ENCODE data around the gene GPATCH1. TPM values are rescaled to one million over a fixed set of nuclear protein-coding genes. Genes with fewer than 3 reads are reported as not detected.

The GPATCH1 gene
- total and polyA plus RNA-seq, 4 donors = 2.5 to 5.2 (median 3.6) TPM

GRCh38 chr19:33063356-33063752 lies 17.6 kb upstream of the GPATCH1 start:
- no peaks in the 10 kb centered on the region for H3K36me3 ChIP-seq (ENCODE audit: control insufficient read depth in 4 of 4, insufficient read depth in 3 of 4, low read depth in 1 of 4, low read length in 3 of 4)
- H3K27me3 ChIP-seq (ENCODE audit: control insufficient read depth in 4 of 4, insufficient read depth in 4 of 4, low read length in 3 of 4) = no peaks in the 10 kb centered on the region
- H3K9me3 ChIP-seq (ENCODE audit: control insufficient read depth in 4 of 4, low read length in 3 of 4) = no peaks in the 10 kb centered on the region
- H3K4me3 ChIP-seq (ENCODE audit: low read depth in 1 of 3, low read length in 3 of 3) = peak overlapping the region in 2 of 3 donors; percentile 85 to 91
- H3K27ac ChIP-seq (ENCODE audit: low read depth in 1 of 2, low read length in 2 of 2) = peak overlapping the region in 1 of 2 donors; percentile 9
- H3K9ac ChIP-seq (ENCODE audit: low read depth in 1 of 2, low read length in 2 of 2) = no peak overlapping the region
- no peak for TF ChIP-seq ATF3 (IDR thresholded peaks at IDR 0.05)
- no peak for TF ChIP-seq ZBTB33 (IDR thresholded peaks at IDR 0.05)
- WGBS = 8% methylated on average over 7 of the region's 7 CpGs
- no peak for DNase-seq (ENCODE audit: low spot score)
- peaks cover 0 to 19% (median 5%) of the 10 kb centered on the region in 4 donors for H3K4me1 ChIP-seq (ENCODE audit: control insufficient read depth in 4 of 4, insufficient read depth in 4 of 4, low read length in 3 of 4)

- DNase-seq (ENCODE audit: low spot score) = no peak
- H3K36me3 ChIP-seq (ENCODE audit: control insufficient read depth in 4 of 4, insufficient read depth in 3 of 4, low read depth in 1 of 4, low read length in 3 of 4) = no peaks in the 10 kb centered on the region
- TF ChIP-seq ATF3 (IDR thresholded peaks at IDR 0.05) (no peak), HNF4A (conservative IDR thresholded peaks at IDR 0.05) (peak in 1 of 2 donors; percentile 7)
- H3K4me1 ChIP-seq (ENCODE audit: control insufficient read depth in 4 of 4, insufficient read depth in 4 of 4, low read length in 3 of 4) = peaks cover 0 to 19% (median 5%) of the 10 kb centered on the region in 4 donors
- peak overlapping the region; percentile 57 to 91 (median 85) for H3K4me3 ChIP-seq (ENCODE audit: low read depth in 1 of 3, low read length in 3 of 3)
- no peaks in the 10 kb centered on the region for H3K27me3 ChIP-seq (ENCODE audit: control insufficient read depth in 4 of 4, insufficient read depth in 4 of 4, low read length in 3 of 4)
- H3K27ac ChIP-seq (ENCODE audit: low read depth in 1 of 2, low read length in 2 of 2) = peak overlapping the region; percentile 77 to 82
- WGBS = 4% methylated on average over 56 of the region's 56 CpGs
- H3K9ac ChIP-seq (ENCODE audit: low read depth in 1 of 2, low read length in 2 of 2) = peak overlapping the region in 1 of 2 donors; percentile 42
- H3K9me3 ChIP-seq (ENCODE audit: control insufficient read depth in 4 of 4, low read length in 3 of 4) = no peaks in the 10 kb centered on the region
Observed at GRCh38 chr19:33063753-33064457, 17.1 kb upstream of the GPATCH1 start.

GRCh38 chr19:33064458-33064791 lies 16.6 kb upstream of the GPATCH1 start:
- Histone ChIP-seq H3K27me3 (ENCODE audit: control insufficient read depth in 4 of 4, insufficient read depth in 4 of 4, low read length in 3 of 4) (no peaks in the 10 kb centered on the region), H3K9me3 (ENCODE audit: control insufficient read depth in 4 of 4, low read length in 3 of 4) (no peaks in the 10 kb centered on the region), H3K9ac (ENCODE audit: low read depth in 1 of 2, low read length in 2 of 2) (no peak overlapping the region), H3K27ac (ENCODE audit: low read depth in 1 of 2, low read length in 2 of 2) (peak overlapping the region; percentile 77 to 82), H3K4me3 (ENCODE audit: low read depth in 1 of 3, low read length in 3 of 3) (peak overlapping the region; percentile 57 to 91 (median 85)), H3K4me1 (ENCODE audit: control insufficient read depth in 4 of 4, insufficient read depth in 4 of 4, low read length in 3 of 4) (peaks cover 0 to 19% (median 5%) of the 10 kb centered on the region in 4 donors), H3K36me3 (ENCODE audit: control insufficient read depth in 4 of 4, insufficient read depth in 3 of 4, low read depth in 1 of 4, low read length in 3 of 4) (no peaks in the 10 kb centered on the region)
- peak; percentile 55 for DNase-seq (ENCODE audit: low spot score)
- WGBS = under 1% methylated on average over 35 of the region's 35 CpGs
- TF ChIP-seq REST (IDR thresholded peaks at IDR 0.05) = no peak
- no peak for TF ChIP-seq RAD21 (IDR thresholded peaks at IDR 0.05)
- no peak for TF ChIP-seq GABPA (IDR thresholded peaks at IDR 0.05 in 1 of 2, conservative IDR thresholded peaks at IDR 0.05 in 1 of 2)
- no peak for TF ChIP-seq TAF1 (conservative IDR thresholded peaks at IDR 0.05)
- TF ChIP-seq FOXA2 (IDR thresholded peaks at IDR 0.05) = no peak
- no peak for TF ChIP-seq HNF4A (conservative IDR thresholded peaks at IDR 0.05)
- TF ChIP-seq SP1 (IDR thresholded peaks at IDR 0.05) = no peak
- TF ChIP-seq ZBTB33 (IDR thresholded peaks at IDR 0.05) = no peak
- no peak for TF ChIP-seq RXRA (IDR thresholded peaks at IDR 0.05)
- TF ChIP-seq ATF3 (IDR thresholded peaks at IDR 0.05) = no peak
- TF ChIP-seq FOXA1 (IDR thresholded peaks at IDR 0.05) = no peak
- TF ChIP-seq NR2F2 (IDR thresholded peaks at IDR 0.05) = no peak
- TF ChIP-seq HNF4G (IDR thresholded peaks at IDR 0.05) = no peak
- no peak for TF ChIP-seq EGR1 (IDR thresholded peaks at IDR 0.05; ENCODE audit: low read depth in 2 of 2)
- no peak for TF ChIP-seq CTCF (IDR thresholded peaks at IDR 0.05; ENCODE audit: low read depth, low read length, missing input control)
- no peak for TF ChIP-seq JUND (IDR thresholded peaks at IDR 0.05)
